ENCODE results near the gene ACTN4.

- TF ChIP-seq CTCF (IDR thresholded peaks at IDR 0.05) (no peak), ZFX (IDR thresholded peaks at IDR 0.05; ENCODE audit: borderline replicate concordance) (no peak)
Observed at GRCh38 chr19:38682872-38683392, 35.5 kb downstream of the ACTN4 start.
